ENCODE results near the gene ACAP3.

ACAP3 gene

DNA sequence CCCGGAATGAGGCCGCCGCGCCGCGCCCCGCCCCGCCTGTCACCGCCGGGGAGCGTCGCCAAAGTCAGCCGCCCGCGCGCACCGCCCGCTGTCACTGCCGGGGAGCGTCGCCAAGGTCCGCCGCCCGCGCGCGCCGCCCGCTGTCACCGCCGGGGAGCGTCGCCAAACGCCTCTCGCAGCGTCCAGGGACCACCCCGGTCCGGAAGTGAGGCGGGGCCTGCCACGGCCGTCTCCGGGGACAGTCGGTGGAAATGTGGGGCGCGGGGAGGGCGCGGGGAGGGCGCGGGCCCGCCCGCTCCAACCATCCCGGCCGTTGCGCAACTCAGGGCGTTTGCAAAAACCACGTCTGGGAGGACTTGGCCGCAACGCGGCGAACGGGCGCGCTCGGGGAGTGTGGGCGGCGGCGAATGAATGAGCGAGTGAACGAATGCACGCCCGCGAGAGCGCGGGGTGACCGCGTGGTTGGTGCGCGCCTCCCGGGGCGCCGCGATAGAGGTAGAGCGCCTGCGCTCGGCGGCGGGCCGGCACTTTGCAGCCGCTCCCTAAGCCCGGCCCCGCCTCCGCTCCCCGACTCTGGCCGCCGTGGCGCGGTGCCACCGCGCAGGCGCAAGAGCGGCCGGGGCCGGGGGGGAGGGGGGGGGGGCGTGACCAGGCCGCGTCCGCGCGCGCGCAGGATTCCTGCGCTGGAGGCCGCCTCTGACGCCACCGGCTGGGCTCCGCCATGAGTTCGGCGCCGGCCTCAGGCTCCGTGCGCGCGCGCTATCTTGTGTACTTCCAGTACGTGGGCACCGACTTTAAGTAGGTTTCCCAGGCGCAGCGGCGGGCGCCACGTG lies at the start of gene ACAP3, which contains the start of gene PUSL1:
ACAP3 (minus strand) TSS at position 8 of the 833 bp plus-strand sequence. CDS start 115 bp downstream, outside the sequence.
PUSL1 (plus strand) TSS at position 675 of the 833 bp plus-strand sequence; CDS start at position 722, 47 bp downstream.
- peak; percentile 72 for DNase-seq (ENCODE audit: low read depth)

DNA sequence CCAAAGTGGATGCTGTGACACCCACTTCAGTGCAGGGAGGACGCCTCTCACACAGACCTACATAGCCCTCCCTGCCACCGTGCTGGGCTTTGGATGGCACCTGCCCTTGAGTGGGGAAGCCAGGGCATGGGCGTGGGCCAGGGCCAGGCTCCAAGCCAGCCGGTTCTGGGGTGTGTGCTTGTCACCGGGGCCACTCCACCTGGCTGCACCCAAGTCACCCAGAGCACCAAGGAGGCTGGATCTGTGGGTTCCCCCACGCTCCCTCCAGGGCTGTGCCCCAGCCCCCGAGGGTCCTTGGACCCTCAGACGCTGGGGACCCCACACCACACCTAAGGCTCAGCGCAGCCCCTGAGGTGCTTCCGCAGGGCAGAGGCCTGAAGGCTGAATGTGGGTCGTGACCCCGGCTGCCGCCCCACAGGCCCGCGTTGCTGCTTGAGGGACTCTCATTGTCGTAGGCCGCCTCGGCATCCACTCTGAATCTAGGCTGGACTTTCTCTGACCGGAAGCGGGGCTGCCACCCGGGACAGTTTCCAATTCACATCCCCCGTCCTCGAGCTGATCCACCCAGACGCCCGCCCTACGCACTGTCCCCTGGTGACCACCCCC lies 49.2 kb upstream of the ACAP3 start:
- no peak for DNase-seq (ENCODE audit: low read depth)

GRCh38 chr1:1356166-1356795 lies 48.6 kb upstream of the ACAP3 start:
- no peak for DNase-seq (ENCODE audit: low read depth)

- no peak for DNase-seq (ENCODE audit: low read depth)
Observed at GRCh38 chr1:1355416-1355815, 47.7 kb upstream of the ACAP3 start.

DNA sequence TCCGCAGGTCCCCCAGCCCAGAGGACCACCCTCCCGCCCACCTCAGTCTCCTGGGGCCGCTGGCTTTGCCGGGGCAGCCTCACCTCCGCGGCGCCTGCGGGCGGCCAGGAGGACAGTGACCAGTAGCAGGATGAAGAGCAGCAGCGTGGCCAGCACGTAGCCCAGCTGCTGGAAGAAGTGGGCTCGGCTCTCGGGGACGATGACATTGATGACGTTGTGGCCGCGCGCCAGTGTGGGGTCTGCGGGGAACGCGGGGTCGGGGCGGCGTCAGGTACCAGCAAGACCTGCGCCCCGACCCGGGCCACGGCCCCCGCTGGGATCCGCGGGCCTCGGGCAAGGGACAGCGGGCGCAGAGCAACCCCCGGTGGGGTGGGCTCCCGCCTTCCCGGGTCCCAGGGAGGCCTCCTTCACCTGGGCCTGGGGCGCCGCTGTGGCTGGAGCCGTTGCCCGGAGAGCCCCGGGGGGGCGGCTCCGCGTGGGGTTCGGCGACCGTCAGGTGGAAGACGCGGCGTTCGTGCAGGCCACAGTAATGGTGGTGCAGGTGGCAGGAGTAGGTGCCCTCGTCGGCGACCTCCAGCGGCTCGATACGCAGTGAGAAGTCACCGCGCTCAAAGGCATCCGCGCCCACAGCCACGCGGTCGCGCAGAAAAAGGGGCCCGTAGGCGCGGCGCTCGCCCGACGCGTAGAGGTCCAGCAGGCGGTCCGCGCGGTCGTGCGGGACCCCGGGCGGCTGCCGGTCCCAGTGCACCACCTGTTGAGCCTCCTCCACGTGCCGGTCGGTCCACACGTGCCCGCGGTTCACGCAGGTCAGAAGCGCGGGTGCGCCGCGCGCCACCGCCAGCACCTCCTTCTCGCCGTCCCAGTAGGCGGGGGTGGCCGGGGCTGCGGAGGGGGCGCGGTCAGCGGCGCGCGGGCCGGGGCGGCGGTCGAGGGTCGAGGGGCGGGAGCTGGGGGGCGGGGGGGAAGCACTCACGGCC lies 46.8 kb upstream of the ACAP3 start:
- no peak for DNase-seq (ENCODE audit: low read depth)

- no peak for DNase-seq (ENCODE audit: low read depth)
Observed at GRCh38 chr1:1353389-1354151, 45.8 kb upstream of the ACAP3 start.

DNA sequence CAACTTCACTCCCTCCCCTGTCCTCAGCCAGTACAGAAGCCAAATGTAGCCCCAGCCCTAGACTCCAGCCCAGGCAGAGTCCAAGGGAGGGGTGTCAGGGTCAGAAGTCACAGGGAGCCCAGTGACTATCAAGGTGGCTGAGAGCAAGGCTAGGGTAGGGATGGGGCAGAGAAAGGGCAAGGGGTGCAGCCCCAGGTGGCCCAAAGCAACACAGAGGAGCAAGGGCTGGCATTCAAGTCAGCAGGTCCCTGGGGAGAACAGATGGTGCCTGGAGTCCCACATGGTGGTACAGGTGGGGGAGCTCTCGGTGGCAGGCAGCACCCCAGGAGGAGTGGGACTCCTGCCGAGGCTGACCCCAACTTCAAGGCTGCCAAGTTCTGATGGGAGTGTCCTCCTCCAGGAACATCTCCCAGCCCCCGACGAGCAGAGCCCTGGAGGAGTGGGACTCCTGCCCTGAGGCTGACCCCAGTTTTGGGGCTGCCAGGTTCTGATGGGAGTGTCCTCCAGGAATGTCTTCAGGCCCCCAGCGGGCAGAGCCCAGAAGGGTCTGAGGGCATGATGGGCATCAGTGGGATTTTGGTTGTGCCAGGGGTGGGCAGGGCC lies 45.2 kb upstream of the ACAP3 start:
- no peak for DNase-seq (ENCODE audit: low read depth)

DNA sequence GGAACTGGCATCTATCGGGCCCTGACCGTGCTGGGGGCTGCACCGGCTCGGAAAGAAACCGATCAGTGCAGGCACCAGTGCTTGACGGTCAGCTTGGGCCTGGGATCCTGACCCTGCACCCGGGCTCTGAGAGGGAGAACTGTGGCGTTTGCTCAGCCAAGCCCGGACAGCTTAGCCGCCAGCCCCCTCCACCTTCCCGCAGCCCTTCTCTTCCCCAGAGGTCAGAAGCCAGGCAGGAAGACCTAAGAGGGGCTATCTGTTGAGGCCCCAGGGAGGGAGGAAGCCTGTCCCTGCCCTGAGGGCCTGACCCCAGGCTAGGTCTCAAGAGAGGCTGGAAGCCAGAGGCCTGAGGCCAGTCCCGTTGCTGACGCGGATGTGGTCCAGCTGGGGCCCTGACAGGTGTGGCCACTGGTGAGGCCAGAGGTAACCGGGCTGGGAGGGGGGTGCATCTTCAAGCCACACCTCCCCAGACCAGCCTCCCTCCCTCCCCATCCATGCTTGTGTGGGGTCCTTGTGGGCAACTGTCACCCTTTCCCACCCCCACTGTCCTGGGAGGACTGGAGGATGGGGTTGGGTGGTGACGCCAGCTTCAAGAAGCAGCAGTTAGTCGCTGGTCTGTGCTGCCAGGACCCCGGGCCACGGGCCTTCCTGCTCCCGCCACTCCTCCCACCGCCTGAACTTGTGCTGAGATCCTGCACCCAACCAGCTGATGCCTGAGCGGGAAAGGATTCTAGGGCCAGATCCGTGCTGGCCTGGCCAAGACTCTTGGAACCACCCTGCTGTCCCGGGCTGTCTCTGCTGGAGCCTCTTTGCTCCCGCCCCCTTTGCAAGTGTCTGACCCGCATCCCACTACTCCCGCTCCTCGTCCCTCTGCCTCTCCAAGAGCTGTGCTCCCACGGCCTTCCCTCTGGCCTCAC lies 44.0 kb upstream of the ACAP3 start:
- DNase-seq (ENCODE audit: low read depth), result no peak

- peak; percentile 66 for DNase-seq (ENCODE audit: low read depth)
Observed at GRCh38 chr1:1349256-1350012, 41.7 kb upstream of the ACAP3 start, which contains the start of gene DVL1. DVL1 (minus strand) TSS chr1:1349418; CDS start chr1:1349065, 353 bp downstream.

GRCh38 chr1:1348420-1349255 lies 40.9 kb upstream of the ACAP3 start:
- no peak for DNase-seq (ENCODE audit: low read depth)

DNA sequence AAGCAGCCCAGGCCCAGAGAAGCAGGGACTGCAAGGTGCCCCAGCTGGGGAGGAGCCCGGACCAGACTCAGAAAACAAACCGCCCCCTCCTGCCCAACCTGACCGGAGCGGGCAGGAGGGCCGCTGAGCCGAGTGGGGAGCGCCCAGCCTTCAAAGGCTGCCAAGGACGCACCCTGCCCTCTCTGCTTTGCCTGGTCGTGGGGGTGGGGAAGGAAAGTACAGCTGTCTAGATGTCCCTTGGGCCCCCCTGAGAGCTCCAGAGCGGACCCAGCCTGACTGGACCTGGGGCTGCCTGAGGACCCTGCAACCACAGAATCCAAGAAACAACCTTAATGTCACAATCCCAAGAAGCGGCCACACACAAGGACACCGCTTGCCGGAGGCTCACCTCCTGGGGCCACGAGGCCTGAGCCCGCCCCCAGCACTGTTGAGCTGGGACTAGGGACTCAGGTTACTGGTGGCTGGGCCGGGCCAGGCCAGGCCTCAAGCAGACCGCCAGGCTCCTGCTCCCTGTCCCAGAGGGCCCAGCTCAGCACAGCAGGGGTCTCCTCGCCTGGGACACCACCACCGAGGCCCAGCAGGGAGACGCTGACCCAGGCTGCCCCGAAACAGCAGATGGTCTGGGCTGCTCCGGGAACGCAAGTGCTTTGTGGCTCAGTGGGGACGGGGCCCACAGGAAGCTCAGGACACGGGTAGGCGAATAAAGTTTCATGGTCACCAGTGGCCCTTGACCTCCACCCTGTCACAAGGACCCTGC lies 40.1 kb upstream of the ACAP3 start:
- DNase-seq (ENCODE audit: low read depth), result no peak

DNA sequence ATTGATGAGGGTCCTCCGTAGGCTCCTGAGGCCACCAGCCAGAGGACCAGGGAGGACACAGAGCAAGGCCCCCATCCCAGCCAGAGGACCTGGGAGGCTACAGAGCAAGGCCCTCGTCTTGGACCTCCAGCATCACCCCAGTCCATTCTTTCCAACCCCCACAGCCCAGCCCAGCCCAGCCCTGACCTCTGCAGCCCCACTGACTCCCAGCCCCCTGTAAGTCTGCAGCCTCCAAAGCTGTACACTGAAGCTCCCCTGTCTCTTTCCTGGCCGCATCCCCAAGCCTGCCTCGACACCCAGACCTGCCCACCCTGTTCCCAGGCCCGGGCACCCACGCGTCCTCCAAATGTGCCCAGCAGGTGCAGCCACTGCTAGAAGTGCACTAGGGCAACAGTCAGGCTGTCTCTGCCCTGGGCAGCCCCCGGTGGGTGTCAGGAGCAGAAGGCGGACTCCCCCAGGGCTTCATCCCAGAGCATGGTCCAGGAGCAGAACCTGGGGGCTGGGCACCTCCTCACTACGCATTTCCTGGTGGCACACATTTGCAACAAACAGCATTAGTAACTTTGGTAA lies 39.4 kb upstream of the ACAP3 start:
- no peak for DNase-seq (ENCODE audit: low read depth)

GRCh38 chr1:1346501-1346890 lies 38.8 kb upstream of the ACAP3 start:
- DNase-seq (ENCODE audit: low read depth), result no peak

DNA sequence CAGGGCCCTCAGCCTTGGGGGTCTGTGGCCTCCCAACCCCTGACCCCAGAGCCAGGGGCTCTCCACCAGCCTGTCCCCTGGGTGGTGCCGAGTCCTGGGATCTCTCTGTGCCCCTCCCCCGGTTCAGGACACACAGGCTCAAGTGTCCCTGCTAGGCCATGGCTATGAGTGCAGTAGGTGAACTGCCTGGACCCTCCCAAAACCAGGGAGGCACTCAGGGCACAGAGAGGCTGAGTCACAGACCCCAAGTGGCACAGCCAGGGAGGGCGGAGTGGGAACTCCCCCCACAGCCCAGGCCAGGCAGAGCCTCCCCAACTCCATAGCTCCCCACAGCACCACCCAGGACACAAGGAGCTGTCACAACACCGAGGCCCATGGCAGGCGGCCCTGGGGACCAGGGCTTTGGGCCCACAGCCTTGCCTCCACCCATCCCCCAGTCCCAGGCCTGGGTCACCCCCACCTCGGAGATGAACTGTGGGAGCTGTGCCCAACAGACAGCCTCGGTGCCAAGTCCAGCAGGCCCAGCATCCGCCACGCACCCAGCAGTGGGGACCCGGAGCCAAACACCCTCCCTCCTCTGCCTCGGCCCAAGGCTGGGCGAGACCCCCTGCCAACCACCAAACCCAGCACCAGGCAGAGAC lies 38.2 kb upstream of the ACAP3 start:
- no peak for DNase-seq (ENCODE audit: low read depth)

- no peak for DNase-seq (ENCODE audit: low read depth)
Observed at GRCh38 chr1:1345384-1345783, 37.7 kb upstream of the ACAP3 start.

Data from stimulated activated CD8-positive, alpha-beta memory T cell treated with anti-CD3 and anti-CD28 coated beads, Interleukin-15, amount 100 ng/mL, for 24 hours (primary cell).